HCT116 (cell line): ENCODE data around the gene BCAR1. TPM values are rescaled to one million over a fixed set of nuclear protein-coding genes. Genes with fewer than 3 reads are reported as not detected.
A peak's percentile ranks its signal among the peaks of the same experiment; 100 is the strongest.

Experiments
- ATAC-seq: fragments of 200-7000 bp; cut with Tn5 transposase; 2 replicates; pipeline ENCODE4 v1.9.1; 2020; ENCODE audit warnings: mild to moderate bottlenecking, moderate library complexity
- BruUV-seq: library from RNA; stranded (reverse); fragments of 400-500 nt; replicated peaks from 2 replicates; lab custom pipeline; 2021; lab: Mats Ljungman, UMichigan
- CTCF ChIA-PET: fragments of 300-600 bp; sonication (Branson Sonifier 250); formaldehyde crosslinking; loops from one replicate; lab custom pipeline; 2021; ENCODE audit warnings: antibody characterized with exemption; lab: Charles Lee
- POLR2A ChIA-PET: fragments of 300-600, 350-600 bp; sonication (Branson Sonifier 250); formaldehyde crosslinking; loops from one replicate; lab custom pipeline; 2021; ENCODE audit warnings: antibody characterized with exemption; lab: Charles Lee
- RAD21 ChIA-PET, 2 experiments: fragments of 300-600 bp; sonication (Branson Sonifier 250); formaldehyde crosslinking; loops; one replicate each; lab custom pipeline; 2023; ENCODE audit warnings: low total read pairs in 2 of 2; ENCODE audit not compliant: uncharacterized antibody in 2 of 2, unreplicated experiment in 2 of 2, low non-redundant PET in 1 of 2; lab: Charles Lee
- DNase-seq: peaks from one replicate; pipeline ENCODE4 v3.0.0-alpha.2; 2010; ENCODE audit warnings: low read depth, low spot score
- H2AFZ ChIP-seq: fragments of 200-600 bp; shearing (Covaris generic), sonication (generic); 2 replicates; pipeline ENCODE4 v1.6.1; 2017; ENCODE audit warnings: low read depth, mixed run types, mixed read lengths, antibody characterized with exemption, low read length; ENCODE audit not compliant: poor library complexity, severe bottlenecking
- H3K27ac ChIP-seq: 2 replicates; pipeline ENCODE4 v1.5.1; 2012; ENCODE audit warnings: low read depth, low read length
- H3K27me3 ChIP-seq: fragments of 200-600 bp; sonication (generic); 2 replicates; pipeline ENCODE4 v1.6.1; 2016; ENCODE audit warnings: mixed run types, low read length, mixed read lengths; ENCODE audit not compliant: insufficient read depth
- H3K36me3 ChIP-seq, 2 experiments: fragments of 200-500 bp in 1 of 2; fragments of 200-600 bp in 1 of 2; sonication (Bioruptor generic) in 1 of 2; sonication (generic) in 1 of 2; 2 replicates each; pipeline versions ENCODE4 v1.5.1 to v1.6.1; 2014 to 2016; ENCODE audit warnings: low read length in 2 of 2, inconsistent platforms in 1 of 2, mixed read lengths in 1 of 2, mixed run types in 1 of 2; ENCODE audit not compliant: insufficient read depth in 2 of 2, control insufficient read depth in 1 of 2
- H3K4me1 ChIP-seq, 2 experiments: fragments of 200-600 bp in 1 of 2; sonication (generic) in 1 of 2; 2 replicates each; pipeline versions ENCODE4 v1.5.1 to v1.6.1; 2012 to 2017; ENCODE audit warnings: low read length in 2 of 2, inconsistent platforms in 1 of 2, mild to moderate bottlenecking in 1 of 2, mixed read lengths in 1 of 2, mixed run types in 1 of 2, moderate library complexity in 1 of 2; ENCODE audit not compliant: insufficient read depth in 2 of 2, control insufficient read depth in 1 of 2
- H3K4me2 ChIP-seq: fragments of 200-600 bp; sonication (generic); 2 replicates; pipeline ENCODE4 v1.6.1; 2017; ENCODE audit warnings: mixed run types, low read length, mixed read lengths
- H3K4me3 ChIP-seq, 2 experiments: fragments of 200-600 bp in 1 of 2; sonication (generic) in 1 of 2; replicated peaks in 1 of 2; 2 replicates each; pipeline ENCODE4 v1.5.1; 2011 to 2016; ENCODE audit warnings: low read length in 2 of 2, control low read depth in 1 of 2, low read depth in 1 of 2, mild to moderate bottlenecking in 1 of 2, mixed read lengths in 1 of 2, mixed run types in 1 of 2
- H3K79me2 ChIP-seq: fragments of 200-600 bp; sonication (generic); 2 replicates; pipeline ENCODE4 v1.6.1; 2017; ENCODE audit warnings: mild to moderate bottlenecking, mixed run types, low read length, moderate library complexity, mixed read lengths; ENCODE audit not compliant: insufficient read depth
- H3K9ac ChIP-seq: fragments of 200-600 bp; sonication (generic); 2 replicates; pipeline ENCODE4 v1.6.1; 2016; ENCODE audit warnings: low read length, mixed read lengths
- H3K9me2 ChIP-seq: fragments of 200-600 bp; sonication (generic), shearing (Covaris generic); 2 replicates; pipeline ENCODE4 v1.6.1; 2017; ENCODE audit warnings: mixed run types, mild to moderate bottlenecking, moderate library complexity; ENCODE audit not compliant: insufficient read depth
- H3K9me3 ChIP-seq, 2 experiments: fragments of 200-500 bp in 1 of 2; fragments of 200-600 bp in 1 of 2; sonication (Bioruptor generic) in 1 of 2; sonication (generic) in 1 of 2; 2 replicates each; pipeline ENCODE4 v1.6.1; 2014 to 2017; ENCODE audit warnings: low read length in 2 of 2, mixed read lengths in 2 of 2, inconsistent platforms in 1 of 2, low read depth in 1 of 2, mild to moderate bottlenecking in 1 of 2, mixed run types in 1 of 2, moderate library complexity in 1 of 2; ENCODE audit not compliant: control insufficient read depth in 1 of 2, insufficient read depth in 1 of 2
- H4K20me1 ChIP-seq: fragments of 200-600 bp; sonication (generic), shearing (Covaris generic); 2 replicates; pipeline ENCODE4 v1.6.1; 2017; ENCODE audit warnings: mixed run types, mild to moderate bottlenecking, moderate library complexity; ENCODE audit not compliant: insufficient read depth
- CBX3 ChIP-seq: IDR thresholded peaks from 2 replicates; pipeline ENCODE4 v1.6.1; 2012; ENCODE audit warnings: low read depth
- CEBPB ChIP-seq: IDR thresholded peaks from 2 replicates; pipeline ENCODE4 v1.6.1; 2012; ENCODE audit warnings: low read depth
- EGR1 ChIP-seq: IDR thresholded peaks from 2 replicates; pipeline ENCODE4 v1.6.1; 2012; ENCODE audit warnings: low read depth
- ELF1 ChIP-seq: IDR thresholded peaks from 2 replicates; pipeline ENCODE4 v1.6.1; 2012; ENCODE audit warnings: low read depth, borderline replicate concordance
- EZH2phosphoT487 ChIP-seq: fragments of 200-600 bp; IDR thresholded peaks from 2 replicates; pipeline ENCODE4 v1.6.1; 2018; ENCODE audit warnings: antibody characterized with exemption, borderline replicate concordance
- FOSL1 ChIP-seq: IDR thresholded peaks from 2 replicates; pipeline ENCODE4 v1.6.1; 2012; ENCODE audit warnings: low read depth
- SIN3A ChIP-seq: IDR thresholded peaks from 2 replicates; pipeline ENCODE4 v1.6.1; 2012; ENCODE audit warnings: low read depth
- TCF7L2 ChIP-seq: IDR thresholded peaks from 2 replicates; pipeline ENCODE4 v1.7.0; 2011; ENCODE audit warnings: borderline replicate concordance, inconsistent platforms; ENCODE audit not compliant: insufficient read depth, insufficient read length; ENCODE audit errors: extremely low read depth
- intact Hi-C: fragments of 100-400 bp; cut with micrococcal nuclease; formaldehyde crosslinking; loops from 2 replicates; pipeline ENCODE4 v1.10.0; 2022
- total RNA-seq: library from RNA; stranded (reverse); gene quantifications from one replicate; pipeline ENCODE4 v1.2.1, GENCODE V29; 2021; ENCODE audit not compliant: unreplicated experiment
- TF ChIP-seq, protein P1 (sequence below): IDR thresholded peaks from 2 replicates; pipeline ENCODE4 v1.6.1; 2012
- TF ChIP-seq, protein P2 (sequence below): IDR thresholded peaks from 2 replicates; pipeline ENCODE4 v1.6.1; 2011; ENCODE audit warnings: mild to moderate bottlenecking, low read length, moderate library complexity; ENCODE audit not compliant: insufficient replicate concordance; ENCODE audit errors: extremely low read depth

The BCAR1 gene
- total RNA-seq, 1 experiment from 2014 or later, result 49.6 TPM

DNA sequence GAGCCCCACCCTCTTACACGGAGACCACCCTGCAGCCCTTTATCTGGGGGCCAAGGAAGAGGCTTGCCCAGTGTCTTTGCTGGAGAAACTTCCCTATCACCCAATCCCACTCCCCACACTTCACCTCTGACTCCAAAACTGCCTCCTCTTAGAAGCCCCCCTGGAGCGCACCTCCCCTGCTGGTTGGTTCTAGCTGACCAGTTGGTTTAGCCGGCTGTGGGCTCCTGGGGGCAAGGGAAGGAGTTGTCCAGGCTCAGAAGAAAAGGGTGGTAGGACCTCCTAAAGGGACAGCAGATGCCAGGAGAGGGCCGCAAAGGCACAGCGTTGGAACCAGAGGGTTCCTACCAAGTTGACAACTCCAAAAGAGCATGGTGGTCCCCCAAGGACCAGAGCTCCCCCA lies 2.0 kb downstream of the BCAR1 start:
- Histone ChIP-seq H3K9me3 (no peaks in the 10 kb centered on the region), H3K4me2 (peak overlapping the region; percentile 85), H3K27ac (peak overlapping the region; percentile 93; the same call in 1 of the 2 replicates), H3K9ac (peak overlapping the region; percentile 91; the same call in 1 of the 2 replicates), H4K20me1 (no peaks in the 10 kb centered on the region), H3K79me2 (peaks cover 80% of the 10 kb centered on the region), H3K4me1 (peaks cover 70 to 87% of the 10 kb centered on the region in 2 experiments), H3K9me2 (no peaks in the 10 kb centered on the region), H3K27me3 (no peaks in the 10 kb centered on the region), H3K4me3 (peak overlapping the region; percentile 73 to 87; a peak in 1 of 4 replicates), H3K36me3 (no peaks in the 10 kb centered on the region; a peak in 1 of 4 replicates), H2AFZ (no peak overlapping the region)
- no TSS peak for BruUV-seq
- intact Hi-C loops, result no loop called here
- ChIA-PET POLR2A (interaction anchor here (2.1 kb wide), 1 partner anchor 56 kb away, joined by 5 read pairs; no protein-coding TSS in a partner anchor), CTCF (interaction anchor here (1.0 kb wide), 1 partner anchor 23 kb away, joined by 5 read pairs; no protein-coding TSS in a partner anchor), RAD21 (interaction anchor here in 1 of 2 experiments (0.9 kb wide), 1 partner anchor 56 kb away, joined by 3 read pairs; no protein-coding TSS in a partner anchor)
- no peak for DNase-seq
- ATAC-seq, result no peak
- no peak for TF ChIP-seq SIN3A
- TF ChIP-seq FOSL1, result no peak
- no peak for TF ChIP-seq ELF1
- TF ChIP-seq EGR1, result no peak
- no peak for TF ChIP-seq CBX3
- no peak for TF ChIP-seq EZH2phosphoT487
- TF ChIP-seq TCF7L2, result no peak
- TF ChIP-seq, protein P1, sequence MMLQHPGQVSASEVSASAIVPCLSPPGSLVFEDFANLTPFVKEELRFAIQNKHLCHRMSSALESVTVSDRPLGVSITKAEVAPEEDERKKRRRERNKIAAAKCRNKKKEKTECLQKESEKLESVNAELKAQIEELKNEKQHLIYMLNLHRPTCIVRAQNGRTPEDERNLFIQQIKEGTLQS, result no peak
- TF ChIP-seq CEBPB, result no peak
- TF ChIP-seq, protein P2, sequence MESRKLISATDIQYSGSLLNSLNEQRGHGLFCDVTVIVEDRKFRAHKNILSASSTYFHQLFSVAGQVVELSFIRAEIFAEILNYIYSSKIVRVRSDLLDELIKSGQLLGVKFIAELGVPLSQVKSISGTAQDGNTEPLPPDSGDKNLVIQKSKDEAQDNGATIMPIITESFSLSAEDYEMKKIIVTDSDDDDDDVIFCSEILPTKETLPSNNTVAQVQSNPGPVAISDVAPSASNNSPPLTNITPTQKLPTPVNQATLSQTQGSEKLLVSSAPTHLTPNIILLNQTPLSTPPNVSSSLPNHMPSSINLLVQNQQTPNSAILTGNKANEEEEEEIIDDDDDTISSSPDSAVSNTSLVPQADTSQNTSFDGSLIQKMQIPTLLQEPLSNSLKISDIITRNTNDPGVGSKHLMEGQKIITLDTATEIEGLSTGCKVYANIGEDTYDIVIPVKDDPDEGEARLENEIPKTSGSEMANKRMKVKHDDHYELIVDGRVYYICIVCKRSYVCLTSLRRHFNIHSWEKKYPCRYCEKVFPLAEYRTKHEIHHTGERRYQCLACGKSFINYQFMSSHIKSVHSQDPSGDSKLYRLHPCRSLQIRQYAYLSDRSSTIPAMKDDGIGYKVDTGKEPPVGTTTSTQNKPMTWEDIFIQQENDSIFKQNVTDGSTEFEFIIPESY, result no peak
